Stimulated activated CD4-positive, alpha-beta T cell treated with anti-CD3 and anti-CD28 coated beads, Interleukin-4, amount 100 ng/mL, for 4 hours (primary cell): Measurements from ENCODE around the gene PLTP.
"Not testable (repeated sequence)": the region's sequence is repeated elsewhere in the genome, so short reads cannot be mapped to it uniquely, and the experiment has no call there.

Experiments
- DNase-seq, 2 experiments: peaks; one replicate each; pipeline ENCODE4 v3.0.0-alpha.2; 2020

The PLTP gene

DNA sequence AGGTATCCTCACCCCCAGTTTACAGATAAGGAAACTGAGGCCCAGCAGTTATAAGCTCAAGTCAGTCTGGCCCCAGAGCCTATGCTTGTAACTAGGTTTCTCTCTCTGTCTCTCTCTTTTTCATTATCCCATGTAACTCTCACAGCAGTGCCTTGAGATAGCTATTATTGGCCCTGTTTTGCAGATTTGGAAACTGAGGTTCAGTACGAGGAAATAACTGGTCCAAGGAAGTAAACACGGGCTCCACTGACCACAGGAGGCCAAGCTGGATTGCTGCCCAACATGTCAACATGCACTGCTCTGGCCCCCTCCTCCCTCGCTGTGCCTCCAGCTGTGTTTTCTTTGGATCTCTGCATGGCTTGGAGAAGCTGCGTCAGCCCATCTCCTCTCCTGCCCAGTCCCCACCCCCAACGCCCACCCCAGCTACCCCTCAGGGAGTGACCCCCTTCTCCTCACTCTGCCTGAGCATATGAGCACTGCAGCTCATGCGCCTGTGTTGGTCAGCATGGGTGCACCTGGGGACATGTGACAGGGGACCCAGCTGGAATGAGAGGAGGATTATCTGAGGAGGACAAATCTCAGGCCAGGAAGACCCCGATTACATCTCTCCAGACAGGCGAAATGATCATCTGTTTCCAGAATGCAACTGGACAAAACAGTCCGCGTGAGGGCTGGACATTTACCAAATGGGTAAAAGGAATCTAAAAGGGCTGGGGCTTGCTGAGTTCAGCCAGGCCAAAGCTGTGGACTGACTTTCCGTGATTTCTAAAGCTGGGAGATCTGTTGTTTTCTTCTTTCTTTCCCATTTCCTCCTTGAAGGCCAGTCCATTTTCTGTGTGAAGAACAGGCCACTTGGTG, 7.8 kb upstream of the PLTP start:
- no peak for DNase-seq

GRCh38 chr20:45918779-45919537, 7.0 kb upstream of the PLTP start:
- DNase-seq, result no peak

DNA sequence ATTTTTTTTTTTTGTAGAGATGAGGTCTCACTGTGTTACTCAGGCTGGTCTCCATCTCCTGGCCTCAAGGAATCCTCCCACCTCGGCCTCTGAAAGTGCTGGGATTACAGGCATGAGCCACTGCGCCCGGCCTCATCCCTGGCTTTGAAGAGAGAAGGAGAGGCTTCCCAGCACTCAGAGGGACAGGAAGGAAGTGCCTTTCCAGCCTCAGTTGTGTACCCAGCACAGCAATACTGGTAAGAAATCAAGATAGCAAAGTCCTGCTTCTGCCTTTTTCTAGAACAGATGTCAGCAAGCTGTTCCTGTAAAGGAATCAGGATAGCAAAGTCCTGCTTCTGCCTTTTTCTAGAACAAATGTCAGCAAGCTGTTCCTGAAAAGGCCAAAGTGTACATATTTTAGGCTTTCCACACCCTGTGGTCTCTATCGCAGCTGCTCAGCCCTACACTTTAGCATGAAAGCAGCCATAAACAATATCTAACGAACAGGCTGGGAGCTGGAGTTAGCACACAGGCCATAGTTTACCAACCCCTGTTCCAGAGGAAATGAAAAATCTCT, 6.3 kb upstream of the PLTP start:
- DNase-seq, result no peak

- DNase-seq, result no peak
Measured at GRCh38 chr20:45917790-45918141, 5.8 kb upstream of the PLTP start.

- DNase-seq, result no peak
Measured at GRCh38 chr20:45913116-45913515, 1.2 kb upstream of the PLTP start.

GRCh38 chr20:45912344-45912682, 358 bp upstream of the PLTP start:
- no peak for DNase-seq

- DNase-seq, result peak; percentile 87 to 89
Measured at GRCh38 chr20:45910670-45911485, 1.1 kb downstream of the PLTP start.

DNA sequence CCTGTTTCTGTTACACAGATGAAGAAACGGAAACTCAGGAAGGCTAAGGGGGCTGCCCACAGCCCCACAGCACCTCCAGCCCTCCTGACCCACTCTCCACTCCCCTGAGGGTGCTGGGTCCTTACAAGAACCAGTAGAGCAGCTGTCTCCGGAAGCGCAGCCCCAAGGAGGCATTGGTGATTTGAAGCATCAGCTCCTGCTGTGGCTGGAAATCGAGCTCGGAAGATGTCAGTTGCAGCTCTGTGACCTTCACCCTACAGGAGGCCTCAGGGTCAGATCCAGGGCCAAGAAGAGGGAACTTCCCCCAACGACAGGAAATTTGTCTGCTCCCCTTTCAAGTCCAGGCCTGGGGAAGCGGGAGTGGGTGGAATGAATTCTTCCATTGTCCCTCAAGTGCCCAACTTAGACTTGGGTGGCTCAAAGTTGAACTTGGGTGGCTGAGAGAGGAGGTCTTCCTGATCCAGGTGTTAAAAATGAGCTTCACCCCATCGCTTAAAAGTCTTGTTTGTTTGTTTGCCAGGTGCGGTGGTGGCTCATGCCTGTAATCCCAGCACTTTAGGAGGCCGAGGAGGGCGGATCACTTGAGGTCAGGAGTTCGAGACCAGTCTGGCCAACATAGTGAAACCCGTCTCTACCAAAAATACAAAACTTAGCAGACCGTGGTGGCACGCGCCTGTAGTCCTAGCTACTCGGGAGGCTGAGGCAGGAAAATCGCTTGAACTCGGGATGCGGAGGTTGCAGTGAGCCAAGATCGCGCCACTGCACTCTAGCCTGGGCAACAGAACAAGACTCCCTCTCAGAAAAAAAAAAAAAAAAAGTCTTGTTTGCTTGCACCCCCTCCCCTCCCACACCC, 1.9 kb downstream of the PLTP start:
- DNase-seq, result no peak

DNA sequence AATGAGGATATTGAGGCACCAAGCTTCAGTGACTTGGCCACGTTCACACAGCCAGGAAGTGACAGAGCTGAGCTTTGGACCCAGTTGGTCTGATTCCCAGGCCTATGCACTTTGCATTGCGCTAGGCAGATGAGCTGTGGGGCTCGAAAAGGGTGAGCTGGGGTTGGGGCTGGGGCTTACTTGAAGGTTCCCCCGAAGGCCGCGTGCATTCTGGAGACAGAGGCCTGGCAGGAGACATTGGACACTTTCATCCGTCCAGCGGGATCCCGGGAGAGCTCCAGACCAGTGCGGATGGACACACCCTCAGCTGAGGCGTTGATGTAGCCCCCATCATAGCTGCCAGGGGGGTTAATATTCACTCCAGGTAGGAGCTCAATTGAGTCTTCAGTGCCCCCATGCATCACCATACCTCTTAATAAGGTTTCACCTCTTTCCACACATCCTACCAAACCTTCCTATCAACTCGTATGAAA, 2.6 kb downstream of the PLTP start:
- no peak for DNase-seq

- no peak for DNase-seq
Measured at GRCh38 chr20:45908084-45908483, 3.9 kb downstream of the PLTP start.

GRCh38 chr20:45907219-45907948, 4.6 kb downstream of the PLTP start:
- DNase-seq, result no peak

GRCh38 chr20:45905505-45906079, 6.4 kb downstream of the PLTP start:
- no peak for DNase-seq

DNA sequence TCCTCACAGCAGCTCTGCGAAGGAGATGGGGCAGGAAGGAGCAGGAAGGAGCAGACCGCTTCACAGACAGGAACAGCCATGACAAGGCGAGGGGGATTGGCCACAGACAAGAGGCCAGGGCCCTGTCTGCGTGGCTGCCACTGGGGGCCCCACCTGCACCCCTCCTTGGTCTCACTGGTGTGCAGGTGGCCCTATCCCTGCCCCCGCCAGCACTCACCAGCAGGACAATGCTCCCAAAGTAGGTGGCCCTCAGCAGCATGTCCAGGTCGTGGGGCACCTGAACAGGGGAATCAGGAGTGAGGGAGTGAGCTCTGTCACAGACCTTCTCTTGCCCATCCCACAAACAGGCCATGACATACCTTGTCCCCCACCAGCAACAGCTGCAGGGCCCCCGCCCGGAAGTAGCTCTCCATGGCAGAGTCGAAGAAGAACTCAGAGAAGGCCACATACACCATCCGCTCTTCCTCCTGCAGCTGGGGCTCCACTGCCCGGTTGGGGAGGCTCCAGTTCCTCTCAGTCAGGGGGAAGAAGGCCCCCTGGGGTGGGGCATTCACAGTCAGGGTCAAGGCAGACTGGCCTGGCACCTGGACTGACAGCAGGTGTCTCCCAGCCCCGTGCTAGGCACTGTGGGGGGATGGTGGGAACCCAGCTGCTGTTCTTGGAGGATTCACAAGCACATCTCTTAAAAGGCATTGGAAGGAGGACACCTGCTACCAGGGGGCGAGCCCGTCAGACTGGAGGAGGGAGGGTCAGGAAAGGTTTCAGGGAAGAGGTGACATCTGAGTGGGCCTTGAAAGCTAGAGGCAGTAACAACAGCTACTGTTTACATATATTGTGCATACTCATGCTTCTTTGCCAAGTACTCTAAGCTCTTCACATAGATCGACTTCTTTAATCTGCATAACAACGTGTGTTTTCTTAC, 7.1 kb downstream of the PLTP start:
- DNase-seq, result no peak

DNA sequence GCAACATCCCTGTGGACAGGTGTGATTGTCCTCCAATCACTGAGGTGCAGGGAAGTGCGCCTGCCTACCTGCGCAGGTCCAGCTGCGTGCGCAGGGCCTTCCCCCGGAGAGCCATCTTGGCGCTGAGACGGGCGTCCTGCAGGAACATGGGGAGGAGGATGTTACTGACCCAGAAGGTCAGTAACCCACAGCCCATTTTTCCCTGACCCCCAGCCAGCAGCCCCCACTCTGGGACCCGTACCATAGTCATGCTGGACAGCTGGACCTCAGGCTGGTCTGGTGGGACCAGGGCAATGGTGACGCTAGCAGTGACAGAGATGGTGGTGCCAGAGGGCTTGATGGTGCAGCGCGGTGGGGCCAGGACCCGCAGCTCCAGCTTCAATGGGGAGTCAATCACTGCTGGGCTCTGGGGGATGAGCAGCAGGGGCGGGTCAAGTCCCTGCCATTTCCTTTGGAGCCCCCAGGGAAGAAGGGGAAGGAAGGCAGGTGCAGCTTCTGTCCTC, 9.7 kb downstream of the PLTP start:
- no peak for DNase-seq

- not testable (repeated sequence) for DNase-seq
Measured at GRCh38 chr20:45901332-45901731, 10.6 kb downstream of the PLTP start.

GRCh38 chr20:45899046-45899835, 12.7 kb downstream of the PLTP start:
- DNase-seq, result no peak

DNA sequence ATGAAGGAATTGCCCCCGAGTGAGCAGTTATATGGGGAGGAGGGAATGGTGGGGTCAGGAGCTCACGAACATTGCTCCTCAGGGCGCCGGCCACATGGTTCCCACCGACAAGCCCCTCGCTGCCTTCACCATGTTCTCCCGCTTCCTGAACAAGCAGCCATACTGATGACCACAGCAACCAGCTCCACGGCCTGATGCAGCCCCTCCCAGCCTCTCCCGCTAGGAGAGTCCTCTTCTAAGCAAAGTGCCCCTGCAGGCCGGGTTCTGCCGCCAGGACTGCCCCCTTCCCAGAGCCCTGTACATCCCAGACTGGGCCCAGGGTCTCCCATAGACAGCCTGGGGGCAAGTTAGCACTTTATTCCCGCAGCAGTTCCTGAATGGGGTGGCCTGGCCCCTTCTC, 13.7 kb downstream of the PLTP start:
- no peak for DNase-seq

GRCh38 chr20:45897692-45898091, 14.3 kb downstream of the PLTP start:
- DNase-seq, result no peak

DNA sequence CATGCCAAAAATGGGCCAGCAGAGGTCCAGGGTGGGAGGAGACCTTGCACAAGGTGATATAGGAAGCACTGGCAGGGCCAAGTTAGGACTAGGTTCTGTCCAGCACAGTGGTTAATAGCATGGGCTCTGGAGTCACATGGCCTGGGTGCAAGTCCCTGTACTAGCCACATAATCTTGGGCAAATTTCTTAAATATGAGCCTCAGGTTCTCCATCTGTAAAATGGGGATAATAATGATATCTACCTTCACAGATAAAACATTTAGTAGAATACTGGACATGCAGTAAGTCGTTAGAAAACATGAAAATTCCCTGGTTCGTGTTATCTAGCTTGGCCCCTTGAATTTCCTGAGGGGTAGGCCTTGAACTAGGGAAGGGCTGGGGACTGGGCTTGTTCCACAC, 14.7 kb downstream of the PLTP start:
- DNase-seq, result no peak
